Fibroblast of skin of right biceps (primary cell): ENCODE data around the gene CPLX1.

Experiments
- DNase-seq: peaks from one replicate; pipeline ENCODE4 v3.0.0-alpha.2; 2013

The CPLX1 gene

GRCh38 chr4:854356-854755 is 28.4 kb upstream of the CPLX1 start:
- DNase-seq, result no peak

GRCh38 chr4:853416-853781 is 27.5 kb upstream of the CPLX1 start:
- DNase-seq, result no peak

GRCh38 chr4:851701-852430 is 25.9 kb upstream of the CPLX1 start:
- no peak for DNase-seq

GRCh38 chr4:850323-850945 is 24.5 kb upstream of the CPLX1 start:
- DNase-seq, result no peak

GRCh38 chr4:849478-850175 is 23.7 kb upstream of the CPLX1 start:
- no peak for DNase-seq

- peak; percentile 5 for DNase-seq
These were observed 23.0 kb upstream of the CPLX1 start for GRCh38 chr4:848803-849477.

- DNase-seq, result no peak
These were observed 22.4 kb upstream of the CPLX1 start for GRCh38 chr4:848307-848691.

- peak; percentile 24 for DNase-seq
These were observed 19.9 kb upstream of the CPLX1 start for GRCh38 chr4:845836-846251.

GRCh38 chr4:845233-845835 is 19.4 kb upstream of the CPLX1 start:
- DNase-seq, result peak; percentile 47

- DNase-seq, result no peak
These were observed 18.9 kb upstream of the CPLX1 start for GRCh38 chr4:844752-845232.

- no peak for DNase-seq
These were observed 13.9 kb upstream of the CPLX1 start for GRCh38 chr4:839675-840443.

GRCh38 chr4:837772-838171 is 11.8 kb upstream of the CPLX1 start:
- no peak for DNase-seq

- DNase-seq, result no peak
These were observed 10.9 kb upstream of the CPLX1 start for GRCh38 chr4:836750-837301.

GRCh38 chr4:836003-836511 is 10.1 kb upstream of the CPLX1 start:
- no peak for DNase-seq

GRCh38 chr4:835148-836002 is 9.4 kb upstream of the CPLX1 start:
- no peak for DNase-seq

GRCh38 chr4:834368-835147 is 8.6 kb upstream of the CPLX1 start:
- DNase-seq, result no peak

GRCh38 chr4:833731-834367 is 7.9 kb upstream of the CPLX1 start:
- DNase-seq, result no peak

- no peak for DNase-seq
These were observed 7.2 kb upstream of the CPLX1 start for GRCh38 chr4:833156-833555.

- no peak for DNase-seq
These were observed 6.6 kb upstream of the CPLX1 start for GRCh38 chr4:832536-832935.
